Measurements from ENCODE around the gene PATL1.
A peak's percentile ranks its signal among the peaks of the same experiment; 100 is the strongest.
"Not testable (repeated sequence)": the region's sequence is repeated elsewhere in the genome, so short reads cannot be mapped to it uniquely, and the experiment has no call there.

Gene PATL1, protein sequence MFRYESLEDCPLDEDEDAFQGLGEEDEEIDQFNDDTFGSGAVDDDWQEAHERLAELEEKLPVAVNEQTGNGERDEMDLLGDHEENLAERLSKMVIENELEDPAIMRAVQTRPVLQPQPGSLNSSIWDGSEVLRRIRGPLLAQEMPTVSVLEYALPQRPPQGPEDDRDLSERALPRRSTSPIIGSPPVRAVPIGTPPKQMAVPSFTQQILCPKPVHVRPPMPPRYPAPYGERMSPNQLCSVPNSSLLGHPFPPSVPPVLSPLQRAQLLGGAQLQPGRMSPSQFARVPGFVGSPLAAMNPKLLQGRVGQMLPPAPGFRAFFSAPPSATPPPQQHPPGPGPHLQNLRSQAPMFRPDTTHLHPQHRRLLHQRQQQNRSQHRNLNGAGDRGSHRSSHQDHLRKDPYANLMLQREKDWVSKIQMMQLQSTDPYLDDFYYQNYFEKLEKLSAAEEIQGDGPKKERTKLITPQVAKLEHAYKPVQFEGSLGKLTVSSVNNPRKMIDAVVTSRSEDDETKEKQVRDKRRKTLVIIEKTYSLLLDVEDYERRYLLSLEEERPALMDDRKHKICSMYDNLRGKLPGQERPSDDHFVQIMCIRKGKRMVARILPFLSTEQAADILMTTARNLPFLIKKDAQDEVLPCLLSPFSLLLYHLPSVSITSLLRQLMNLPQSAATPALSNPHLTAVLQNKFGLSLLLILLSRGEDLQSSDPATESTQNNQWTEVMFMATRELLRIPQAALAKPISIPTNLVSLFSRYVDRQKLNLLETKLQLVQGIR

DNA sequence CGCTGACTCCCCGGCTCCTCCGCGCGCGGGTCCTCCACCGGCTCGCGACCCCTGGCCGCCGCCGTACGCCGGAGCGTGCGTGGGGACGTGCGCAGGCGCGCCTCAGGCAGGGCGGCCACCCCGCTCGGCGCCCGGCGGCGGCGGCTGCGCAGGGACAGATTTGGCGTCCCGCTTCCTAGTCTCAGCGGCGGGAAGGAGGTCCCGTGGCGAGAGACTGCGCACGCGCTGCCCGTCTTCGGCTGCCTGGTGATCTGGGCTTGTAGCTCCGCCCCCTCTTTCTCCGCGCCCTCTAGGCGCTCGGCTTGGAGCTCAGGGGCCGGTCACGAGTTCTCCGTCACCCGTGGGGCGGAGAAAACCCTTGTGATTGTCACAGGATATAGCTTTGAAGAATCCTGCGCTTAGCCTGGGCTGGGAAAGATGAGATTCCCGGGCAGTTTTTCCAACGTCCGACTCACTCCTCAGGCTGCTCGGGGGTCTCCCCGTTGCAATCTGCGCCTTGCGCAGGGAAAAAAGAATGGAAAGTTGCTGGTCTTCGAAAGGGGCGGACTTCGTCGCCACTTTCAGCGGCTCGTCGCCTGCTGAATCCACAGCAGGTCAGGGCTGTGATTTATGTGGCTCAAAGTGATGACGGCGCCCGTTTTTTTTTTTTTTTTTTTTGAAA, at the start of gene PATL1:
Gene PATL1, minus strand, starts transcription at position 88 of the 661 bp plus-strand sequence. CDS start 142 bp downstream, outside the sequence.
- peak; percentile 83 for FAIRE-seq

DNA sequence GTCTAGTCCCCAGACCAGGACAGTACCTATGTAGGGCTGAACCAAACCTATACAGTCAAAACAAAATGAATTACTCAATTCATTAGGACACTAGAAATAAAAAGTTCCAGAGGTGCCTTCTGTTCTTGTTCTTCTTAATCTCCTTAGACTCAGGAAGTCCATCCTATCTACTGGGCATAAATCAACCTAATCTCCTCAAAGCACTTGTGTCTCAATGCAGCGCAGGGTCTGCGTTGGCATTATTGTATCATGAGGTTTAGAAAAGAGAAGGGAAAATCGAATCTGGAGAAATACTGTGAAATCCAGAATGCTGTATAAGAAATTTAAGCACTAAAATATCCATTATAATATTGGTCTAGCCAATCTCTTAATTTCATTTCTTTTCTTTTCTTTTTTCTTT, 47.2 kb upstream of the PATL1 start:
- no peak for FAIRE-seq

DNA sequence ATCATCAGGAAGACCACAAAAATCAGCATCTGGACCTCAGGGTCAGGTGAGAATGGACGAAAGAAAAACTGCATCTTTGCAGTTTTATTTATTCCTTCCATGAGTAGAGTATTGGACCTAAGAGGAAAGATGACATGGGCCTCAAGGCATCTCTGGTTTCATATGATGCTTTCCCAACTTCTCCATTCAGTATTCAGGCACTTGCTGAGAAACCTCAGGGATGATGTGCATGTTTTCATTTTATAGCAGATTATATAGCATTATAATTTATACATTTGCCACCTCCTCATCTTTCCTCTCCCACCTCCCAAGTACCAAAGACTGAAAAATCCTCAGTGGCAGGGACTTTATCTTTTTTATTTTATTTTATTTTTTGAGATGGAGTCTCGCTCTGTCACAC, 44.9 kb upstream of the PATL1 start, which contains the start of gene OR10V1:
Gene OR10V1, minus strand, starts transcription at position 101 of the 400 bp plus-strand sequence. Its CDS starts 0 bp downstream, at position 101.
- FAIRE-seq = no peak

DNA sequence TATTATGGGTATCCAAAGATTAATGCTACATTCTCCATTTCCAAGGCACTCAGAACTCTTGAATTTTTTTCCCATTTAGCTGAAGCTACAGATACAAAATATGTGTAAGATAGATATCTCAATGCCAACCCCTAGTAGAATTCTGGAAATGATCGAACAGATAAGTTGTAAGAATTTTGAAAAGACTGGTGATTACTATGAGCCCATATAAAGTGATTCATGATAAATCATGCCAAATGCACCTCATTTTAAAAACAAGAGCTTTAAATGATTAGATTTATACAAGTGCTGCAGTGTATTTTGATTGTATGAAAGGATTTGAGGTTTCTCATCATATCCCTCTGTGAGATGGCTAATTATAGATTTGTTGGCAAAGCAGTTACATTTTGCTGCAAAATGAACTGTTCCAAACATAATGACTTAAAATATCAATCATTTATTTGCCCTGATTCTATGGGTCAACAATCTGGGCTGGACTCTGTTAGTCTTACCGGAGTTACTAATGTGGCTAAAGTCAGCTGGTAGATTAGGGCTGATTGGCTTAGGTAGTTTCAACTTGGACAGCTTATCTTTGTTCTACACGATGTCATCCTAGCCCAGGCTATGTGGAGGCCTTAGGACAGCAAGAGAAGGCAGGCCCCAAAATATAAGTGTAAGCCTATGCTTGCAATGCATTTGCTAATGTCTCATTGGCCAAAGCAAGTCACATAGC, 41.5 kb upstream of the PATL1 start:
- no peak for FAIRE-seq

DNA sequence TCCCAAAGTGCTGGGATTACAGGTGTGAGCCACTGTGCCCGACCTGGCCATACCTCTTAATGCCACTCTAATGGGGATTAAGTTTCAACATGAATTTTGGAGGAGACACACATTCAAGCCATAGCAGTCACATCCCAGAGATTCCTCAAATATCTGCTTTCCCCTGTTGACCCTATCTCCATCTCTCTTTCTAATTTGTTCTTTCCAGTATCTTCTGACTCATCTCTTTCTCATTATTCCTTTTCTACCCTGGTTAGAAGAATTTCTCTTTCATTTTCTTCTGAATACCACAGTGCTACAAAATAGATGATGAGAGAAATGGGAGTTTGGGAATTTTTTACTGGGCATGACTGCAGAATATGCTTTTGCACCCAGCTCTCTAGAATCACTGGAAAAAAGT, 39.7 kb upstream of the PATL1 start:
- no peak for FAIRE-seq

DNA sequence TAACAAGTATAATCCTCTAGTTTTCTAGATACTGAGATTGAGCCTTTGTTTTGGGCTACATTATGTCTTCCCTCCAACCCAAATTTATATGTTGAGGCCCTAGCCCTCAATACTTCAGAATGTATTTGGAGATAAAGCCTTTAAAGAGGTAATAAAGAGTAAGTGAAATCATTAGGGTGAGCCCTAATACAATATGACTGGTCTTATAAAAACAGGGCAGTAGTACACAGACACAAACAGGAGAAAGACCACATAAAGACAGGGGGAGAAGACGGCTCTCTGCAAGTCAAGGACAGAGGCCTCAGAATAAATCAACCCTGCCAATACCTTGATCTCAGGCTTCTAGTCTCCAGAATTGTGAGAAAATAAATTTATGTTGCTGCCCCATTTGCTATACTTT, 38.5 kb upstream of the PATL1 start:
- FAIRE-seq = no peak

DNA sequence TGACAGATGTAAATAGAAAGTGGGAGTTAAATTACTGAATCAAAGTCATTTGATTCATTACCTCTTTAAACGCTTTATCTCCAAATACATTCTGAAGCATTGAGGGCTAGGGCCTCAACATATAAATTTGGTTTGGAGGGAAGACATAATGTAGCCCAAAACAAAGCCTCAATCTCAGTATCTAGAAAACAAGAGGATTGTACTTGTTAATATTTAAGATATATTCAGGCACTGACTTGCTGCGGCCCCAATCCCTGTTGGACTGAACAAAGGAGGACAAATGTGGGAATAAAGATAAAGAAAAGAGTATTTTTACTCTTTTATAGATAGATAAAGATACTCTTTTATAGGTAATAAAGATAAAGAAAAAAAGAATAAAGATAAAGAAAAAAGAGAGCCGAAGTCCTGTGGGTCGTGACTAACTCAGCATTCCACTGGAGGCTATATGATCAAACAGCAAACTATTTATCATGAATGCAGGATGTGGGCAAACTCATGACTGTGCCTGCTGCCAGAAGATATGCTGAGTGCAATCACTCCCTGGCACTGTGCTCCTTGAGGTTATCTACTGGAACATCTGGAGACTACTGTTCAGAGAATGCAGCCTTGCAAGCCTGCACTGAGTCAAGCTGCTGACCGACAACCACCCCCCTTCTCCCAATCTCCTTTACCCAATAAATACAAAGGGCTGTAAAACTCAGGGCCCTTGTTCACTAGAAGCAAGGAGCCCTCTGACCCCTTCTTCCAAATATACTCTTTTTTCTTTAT, 37.9 kb upstream of the PATL1 start:
- no peak for FAIRE-seq

DNA sequence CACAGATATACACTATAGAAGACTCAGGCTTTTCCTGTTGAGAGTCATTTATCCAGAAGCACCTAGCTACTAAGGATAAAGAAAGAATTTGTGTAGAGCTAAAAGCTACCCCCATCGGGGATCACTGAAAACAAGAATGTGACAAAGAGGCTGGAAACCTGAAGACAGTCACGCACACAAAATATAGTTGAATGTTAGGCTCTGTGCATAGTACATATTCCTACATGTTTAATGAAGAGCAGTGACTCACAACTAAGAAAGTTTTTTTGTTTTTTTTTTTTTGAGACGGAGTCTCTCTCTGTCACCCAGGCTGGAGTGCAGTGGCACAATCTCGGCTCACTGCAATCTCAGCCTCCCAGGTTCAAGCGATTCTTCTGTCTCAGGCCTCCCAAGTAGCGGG, 36.5 kb upstream of the PATL1 start:
- no peak for FAIRE-seq

DNA sequence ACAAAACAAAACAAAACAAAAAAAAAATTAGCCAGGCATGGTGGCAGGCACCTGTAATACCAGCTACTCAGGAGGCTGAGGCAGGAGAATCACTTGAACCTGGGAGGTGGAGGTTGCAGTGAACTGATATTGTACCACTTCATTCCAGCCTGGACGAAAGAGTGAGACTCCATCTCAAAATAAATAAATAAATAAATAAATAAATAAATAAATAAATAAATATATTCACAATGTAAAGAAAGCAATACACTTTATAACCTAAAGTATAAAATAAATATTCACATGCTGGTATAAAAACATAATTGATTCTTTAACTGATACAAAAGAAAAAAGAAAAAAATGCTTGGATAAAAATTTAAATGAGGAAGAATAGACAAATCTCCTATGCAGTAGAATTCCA, 34.7 kb upstream of the PATL1 start:
- not testable (repeated sequence) for FAIRE-seq

DNA sequence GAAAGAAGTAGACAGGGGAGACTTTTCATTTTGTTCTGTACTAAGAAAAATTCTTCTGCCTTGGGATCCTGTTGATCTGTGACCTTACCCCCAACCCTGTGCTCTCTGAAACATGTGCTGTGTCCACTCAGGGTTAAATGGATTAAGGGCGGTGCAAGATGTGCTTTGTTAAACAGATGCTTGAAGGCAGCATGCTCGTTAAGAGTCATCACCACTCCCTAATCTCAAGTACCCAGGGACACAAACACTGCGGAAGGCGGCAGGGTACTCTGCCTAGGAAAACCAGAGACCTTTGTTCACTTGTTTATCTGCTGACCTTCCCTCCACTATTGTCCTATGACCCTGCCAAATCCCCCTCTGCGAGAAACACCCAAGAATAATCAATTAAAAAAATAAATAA, 31.3 kb upstream of the PATL1 start:
- FAIRE-seq = not testable (repeated sequence)

DNA sequence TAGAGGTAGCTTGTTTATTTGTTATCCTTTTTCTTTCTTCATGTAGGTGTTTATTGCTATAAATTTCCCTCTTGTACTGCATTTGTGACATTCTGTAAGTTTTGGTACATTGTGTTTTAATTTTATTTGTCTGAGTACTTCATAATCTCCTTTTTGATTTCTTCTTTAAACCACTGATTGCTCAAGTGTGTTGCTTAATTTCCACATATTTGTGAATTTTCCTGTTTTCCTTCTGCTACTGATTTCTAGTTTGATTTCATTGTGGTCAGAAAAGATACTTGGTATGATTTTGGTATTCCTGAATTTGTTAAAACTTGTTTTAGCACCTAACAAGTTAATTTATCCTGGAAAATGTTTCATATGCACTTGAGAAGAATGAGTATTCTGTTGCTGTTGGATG, 29.7 kb upstream of the PATL1 start:
- no peak for FAIRE-seq

DNA sequence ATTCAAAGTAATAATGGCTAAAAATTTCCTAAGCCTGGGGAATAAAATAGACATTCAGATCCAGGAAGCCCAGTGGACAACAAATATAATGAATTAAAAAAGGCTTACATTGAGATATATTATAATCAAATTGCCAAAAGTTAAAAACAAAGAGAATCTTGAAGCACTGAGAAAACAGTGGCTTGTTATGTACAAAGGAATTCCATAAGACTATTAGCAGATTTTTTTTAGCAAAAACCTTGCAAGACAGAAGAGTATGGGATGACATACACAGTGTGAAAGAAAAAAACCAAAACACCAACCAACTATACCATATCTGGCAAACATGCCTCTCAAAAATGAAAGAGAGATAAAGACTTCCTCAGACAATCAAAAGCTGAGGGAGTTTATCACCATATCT, 24.1 kb upstream of the PATL1 start:
- no peak for FAIRE-seq

DNA sequence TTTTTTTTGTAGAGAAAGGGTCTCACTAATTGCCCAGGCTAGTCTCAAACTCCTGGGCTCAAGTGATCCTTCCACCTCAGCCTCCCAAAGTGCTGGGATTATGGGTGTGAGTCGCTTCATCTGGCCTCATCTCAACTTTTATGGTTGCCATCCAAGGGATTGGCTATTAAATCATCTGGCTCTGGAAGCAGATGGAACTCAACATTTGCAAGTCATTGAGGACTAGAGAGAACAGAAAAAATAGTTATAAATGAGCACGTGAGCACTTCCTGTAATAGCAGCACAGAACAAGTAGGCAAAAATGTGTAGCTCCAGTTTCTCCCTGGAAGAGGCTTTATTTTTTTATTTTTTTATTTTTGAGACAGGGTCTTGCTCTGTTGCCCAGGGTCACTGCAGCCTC, 22.3 kb upstream of the PATL1 start:
- no peak for FAIRE-seq

DNA sequence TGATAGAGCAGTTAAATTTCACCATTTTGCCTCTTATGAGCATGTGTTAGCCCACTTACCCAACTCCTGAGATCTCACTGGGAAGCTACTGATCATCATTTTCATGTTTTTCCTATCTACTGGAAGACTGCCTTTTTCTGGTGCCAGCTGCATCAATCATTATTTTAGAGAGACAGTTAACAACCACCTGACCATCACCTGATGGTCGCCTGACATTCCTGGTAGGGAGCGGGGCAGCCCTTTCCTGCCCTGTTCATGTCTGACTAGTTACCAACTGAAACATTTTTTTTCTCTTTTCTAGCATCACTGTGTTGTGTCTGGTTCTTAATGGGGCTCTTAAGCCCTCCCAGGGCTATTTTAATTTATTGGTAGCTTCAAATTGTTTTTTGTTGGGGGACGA, 20.2 kb upstream of the PATL1 start:
- no peak for FAIRE-seq

DNA sequence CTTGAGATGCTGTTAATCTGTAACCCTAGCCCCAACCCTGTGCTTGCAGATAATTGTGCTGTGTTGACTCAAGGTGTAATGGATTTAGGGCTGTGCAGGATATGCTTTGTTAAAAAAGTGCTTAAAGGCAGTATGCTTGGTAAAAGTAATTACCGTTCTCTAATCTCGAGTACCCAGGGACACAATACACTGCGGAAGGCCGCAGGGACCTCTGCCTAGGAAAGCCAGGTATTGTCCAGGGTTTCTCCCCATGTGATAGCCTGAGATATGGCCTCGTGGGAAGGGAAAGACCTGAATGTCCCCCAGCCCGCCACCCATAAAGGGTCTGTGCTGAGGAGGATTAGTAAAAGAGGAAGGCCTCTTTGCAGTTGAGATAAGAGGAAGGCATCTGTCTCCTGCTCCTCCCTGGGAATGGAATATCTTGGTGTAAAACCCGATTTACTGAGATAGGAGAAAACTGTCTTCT, 12.5 kb upstream of the PATL1 start:
- not testable (repeated sequence) for FAIRE-seq

DNA sequence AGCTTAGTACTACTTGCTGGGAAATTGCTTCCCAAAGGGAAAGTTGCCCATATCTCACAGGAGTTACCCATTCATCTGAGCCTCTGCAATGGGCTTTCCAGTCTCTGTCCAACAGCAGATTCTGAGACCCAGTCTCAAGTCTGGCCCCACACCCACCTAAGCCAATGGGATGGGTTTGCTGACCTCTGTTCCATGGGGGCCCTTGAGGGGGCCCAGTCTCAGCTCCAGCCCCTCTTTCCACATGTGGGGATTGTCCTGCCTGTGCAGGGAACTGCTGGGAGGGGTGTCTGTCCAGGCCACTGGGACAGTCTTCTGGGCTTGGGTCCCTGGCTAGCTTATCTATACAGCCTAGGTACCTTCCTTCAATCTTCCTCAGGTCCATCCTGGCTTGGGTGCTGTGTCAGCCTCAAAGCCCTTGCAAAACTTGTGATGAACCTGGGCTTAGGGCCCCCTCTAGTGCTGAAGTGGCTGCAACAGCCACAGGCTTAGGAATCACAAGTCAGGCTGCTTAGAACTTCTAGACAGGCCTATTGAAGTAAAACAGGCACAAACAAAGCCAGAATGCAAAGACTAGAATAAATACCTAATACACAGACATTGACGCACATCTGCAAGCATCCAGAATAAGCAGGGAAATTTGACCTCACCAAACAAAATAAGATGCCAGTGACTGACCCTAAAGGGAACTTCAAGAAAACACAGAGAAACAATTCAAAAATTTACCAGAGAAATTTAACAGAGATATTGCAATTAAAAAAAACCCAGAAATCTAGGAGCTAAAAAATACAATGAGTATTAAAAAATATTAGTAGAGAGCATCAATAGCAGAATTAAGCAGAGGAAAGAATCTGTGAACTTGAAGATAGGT, 11.7 kb upstream of the PATL1 start:
- no peak for FAIRE-seq

DNA sequence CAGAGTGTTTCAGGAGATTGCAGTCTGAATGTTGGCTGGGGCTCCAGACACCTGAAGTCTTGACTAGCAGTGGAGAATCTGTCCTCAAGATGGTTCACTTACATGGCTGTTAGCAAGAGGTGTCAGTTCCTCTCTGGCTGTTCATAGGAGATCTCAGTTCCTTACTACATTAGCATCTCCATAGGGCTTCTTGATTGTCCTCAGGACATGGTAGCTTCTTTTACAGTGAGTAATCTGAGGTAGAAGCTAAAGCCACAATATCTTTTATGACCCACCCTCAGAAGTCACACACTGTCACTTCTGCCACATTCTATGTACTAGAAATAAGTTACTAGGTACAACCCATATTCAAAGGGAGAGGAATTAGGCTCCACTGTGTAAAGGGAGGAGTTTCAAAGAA, 10.5 kb upstream of the PATL1 start:
- no peak for FAIRE-seq

DNA sequence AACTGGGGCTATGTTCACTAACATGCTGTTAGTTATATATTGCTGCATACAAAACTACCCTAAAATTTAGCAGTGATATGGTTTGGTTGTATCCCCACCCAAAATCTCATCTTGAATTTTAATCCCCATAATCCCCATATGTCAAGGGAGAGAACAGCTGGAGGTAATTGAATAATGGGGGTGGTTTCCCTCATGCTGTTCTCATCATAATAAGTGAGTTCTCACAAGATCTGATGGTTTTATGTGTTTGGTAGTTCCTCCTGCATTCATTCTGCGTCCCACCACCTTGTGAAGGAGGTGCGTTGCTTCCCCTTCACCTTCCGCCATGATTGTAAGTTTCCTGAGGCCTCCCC, 10.0 kb upstream of the PATL1 start:
- FAIRE-seq = no peak

DNA sequence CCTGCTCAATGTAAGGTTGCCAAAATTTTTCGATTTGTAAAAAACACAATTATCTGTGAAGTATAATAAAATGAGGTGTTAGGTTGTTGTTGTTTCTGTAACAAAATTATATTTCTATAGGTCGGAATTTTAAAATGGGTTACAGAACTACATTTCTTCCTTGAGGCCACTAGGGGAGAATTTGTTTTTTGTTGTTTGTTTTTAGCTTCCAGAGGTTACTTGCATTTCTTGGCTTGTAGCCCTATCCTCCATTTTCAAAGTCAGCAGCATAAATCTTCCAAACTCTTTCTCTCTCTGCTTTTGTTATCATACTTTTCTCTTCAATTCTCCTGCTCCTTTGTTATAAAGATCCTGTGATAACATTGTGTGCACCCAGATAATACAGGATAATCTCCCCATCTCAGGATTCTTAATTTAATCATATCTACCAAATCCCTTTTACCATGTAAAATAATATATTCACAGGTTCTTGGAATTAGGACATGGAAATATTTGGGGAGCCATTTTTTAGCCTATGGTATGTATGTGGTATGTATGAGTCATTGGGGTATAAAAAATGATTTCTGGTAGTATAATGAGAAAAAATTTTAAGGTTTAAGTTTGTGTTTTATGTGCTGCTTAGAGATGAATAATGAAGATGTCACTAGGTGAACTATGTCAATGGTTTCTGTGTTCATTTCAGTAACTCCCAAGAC, 9.4 kb upstream of the PATL1 start:
- no peak for FAIRE-seq

DNA sequence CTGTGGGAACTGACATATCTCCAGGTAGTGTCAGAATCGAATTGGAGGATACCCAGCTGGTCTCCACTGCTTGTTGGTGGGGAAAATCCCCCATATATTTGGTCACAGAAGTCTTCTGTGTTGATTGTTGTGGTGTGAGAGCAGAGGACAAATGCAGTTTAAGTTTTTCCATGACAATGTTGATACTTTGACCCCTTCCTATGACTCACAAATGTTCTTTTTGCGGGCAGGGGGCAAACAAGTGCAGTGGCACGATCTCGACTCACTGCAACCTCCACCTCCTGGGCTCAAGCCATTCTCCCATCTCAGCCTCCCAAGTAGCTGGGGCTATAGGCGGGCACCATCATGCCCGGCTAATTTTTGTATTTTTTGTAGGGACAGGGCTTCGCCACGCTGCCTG, 7.4 kb upstream of the PATL1 start:
- FAIRE-seq = no peak
